SK-N-SH treated with all-trans-retinoic acid at 6 μM for 48 hours (cell line): Measurements from ENCODE around the gene AIF1L.

Source experiments
- ATAC-seq: fragments of 200-7000 bp; cut with Tn5 transposase; 3 replicates; pipeline ENCODE4 v1.9.1; 2020; ENCODE audit warnings: mild to moderate bottlenecking, moderate library complexity
- ARNTL ChIP-seq: fragments of 450-650 bp; formaldehyde crosslinking; IDR thresholded peaks from 2 replicates; pipeline ENCODE4 v1.5.0; 2020; ENCODE audit warnings: low read depth, mild to moderate bottlenecking, moderate library complexity, borderline replicate concordance
- BACH2 ChIP-seq: fragments of 250-450 bp; sonication (Bioruptor Pico); IDR thresholded peaks from 2 replicates; pipeline ENCODE4 v1.9.0; 2021; ENCODE audit warnings: mild to moderate bottlenecking, borderline replicate concordance
- CREB5 ChIP-seq: fragments of 250-450 bp; sonication (Bioruptor Pico); IDR thresholded peaks from 2 replicates; pipeline ENCODE4 v1.5.1; 2020; ENCODE audit warnings: low read depth, mild to moderate bottlenecking, moderate library complexity
- CSDC2 ChIP-seq: fragments of 250-450 bp; sonication (Bioruptor Pico); IDR thresholded peaks from 2 replicates; pipeline ENCODE4 v1.5.0; 2020; ENCODE audit warnings: mild to moderate bottlenecking, moderate library complexity
- ESRRG ChIP-seq: fragments of 250-450 bp; sonication (Bioruptor Pico); IDR thresholded peaks from 2 replicates; pipeline ENCODE4 v1.6.1; 2021; ENCODE audit warnings: mild to moderate bottlenecking
- GLIS3 ChIP-seq: fragments of 250-450 bp; sonication (Bioruptor Pico); IDR thresholded peaks from 2 replicates; pipeline ENCODE4 v1.5.0; 2020; ENCODE audit warnings: mild to moderate bottlenecking, moderate library complexity
- ISL1 ChIP-seq: fragments of 250-450 bp; sonication (Bioruptor Pico); IDR thresholded peaks from 2 replicates; pipeline ENCODE4 v2.1.2; 2022; ENCODE audit warnings: mild to moderate bottlenecking, moderate library complexity
- OSR1 ChIP-seq: fragments of 250-450 bp; sonication (Bioruptor Pico); IDR thresholded peaks from 2 replicates; pipeline ENCODE4 v1.8.0; 2022; ENCODE audit warnings: moderate library complexity, mild to moderate bottlenecking, inconsistent platforms
- POU6F1 ChIP-seq: fragments of 250-450 bp; sonication (Bioruptor Pico); IDR thresholded peaks from 2 replicates; pipeline ENCODE4 v1.8.0; 2021; ENCODE audit warnings: low read depth, mild to moderate bottlenecking, moderate library complexity, borderline replicate concordance
- PPARA ChIP-seq: fragments of 250-450 bp; sonication (Bioruptor Pico); IDR thresholded peaks from 2 replicates; pipeline ENCODE4 v1.5.0; 2020; ENCODE audit warnings: mild to moderate bottlenecking, borderline replicate concordance
- RARB ChIP-seq: fragments of 250-450 bp; sonication (Bioruptor Pico); IDR thresholded peaks from 2 replicates; pipeline ENCODE4 v1.8.0; 2021; ENCODE audit warnings: mild to moderate bottlenecking, moderate library complexity
- TOX ChIP-seq: fragments of 250-450 bp; sonication (Bioruptor Pico); IDR thresholded peaks from 2 replicates; pipeline ENCODE4 v1.8.0; 2021; ENCODE audit warnings: mild to moderate bottlenecking, moderate library complexity, borderline replicate concordance
- ZFP3 ChIP-seq: fragments of 250-450 bp; sonication (Bioruptor Pico); IDR thresholded peaks from 2 replicates; pipeline ENCODE4 v1.5.0; 2020; ENCODE audit warnings: mild to moderate bottlenecking, moderate library complexity
- ZFP30 ChIP-seq: fragments of 450-650 bp; formaldehyde crosslinking; IDR thresholded peaks from 2 replicates; pipeline ENCODE4 v1.5.0; 2022; ENCODE audit warnings: mild to moderate bottlenecking, moderate library complexity
- ZNF565 ChIP-seq: fragments of 450-650 bp; formaldehyde crosslinking; conservative IDR thresholded peaks from 2 replicates; pipeline ENCODE4 v1.5.0; 2020; ENCODE audit warnings: low read depth, mild to moderate bottlenecking, moderate library complexity
- ZNF70 ChIP-seq: fragments of 450-650 bp; formaldehyde crosslinking; IDR thresholded peaks from 2 replicates; pipeline ENCODE4 v1.5.0; 2020; ENCODE audit warnings: mild to moderate bottlenecking, moderate library complexity
- ZNF8 ChIP-seq: fragments of 450-650 bp; formaldehyde crosslinking; IDR thresholded peaks from 2 replicates; pipeline ENCODE4 v1.5.0; 2020; ENCODE audit warnings: mild to moderate bottlenecking, moderate library complexity
- TF ChIP-seq, protein P1 (sequence below): fragments of 250-450 bp; sonication (Bioruptor Pico); IDR thresholded peaks from 2 replicates; pipeline ENCODE4 v1.5.0; 2020; ENCODE audit warnings: mild to moderate bottlenecking, moderate library complexity
- TF ChIP-seq, protein P2 (sequence below): fragments of 250-450 bp; sonication (Bioruptor Pico); IDR thresholded peaks from 2 replicates; pipeline ENCODE4 v1.5.1; 2021; ENCODE audit warnings: mild to moderate bottlenecking, moderate library complexity

AIF1L gene

GRCh38 chr9:131049829-131050715, 46.3 kb upstream of the AIF1L start:
- ATAC-seq = no peak
- TF ChIP-seq ISL1 (CRISPR knock-in tag) = no peak
- no peak for TF ChIP-seq CSDC2 (CRISPR knock-in tag)
- no peak for TF ChIP-seq RARB (CRISPR knock-in tag)
- TF ChIP-seq ZFP3 = no peak
- no peak for TF ChIP-seq CREB5

GRCh38 chr9:131050831-131051230, 45.5 kb upstream of the AIF1L start:
- no peak for ATAC-seq

DNA sequence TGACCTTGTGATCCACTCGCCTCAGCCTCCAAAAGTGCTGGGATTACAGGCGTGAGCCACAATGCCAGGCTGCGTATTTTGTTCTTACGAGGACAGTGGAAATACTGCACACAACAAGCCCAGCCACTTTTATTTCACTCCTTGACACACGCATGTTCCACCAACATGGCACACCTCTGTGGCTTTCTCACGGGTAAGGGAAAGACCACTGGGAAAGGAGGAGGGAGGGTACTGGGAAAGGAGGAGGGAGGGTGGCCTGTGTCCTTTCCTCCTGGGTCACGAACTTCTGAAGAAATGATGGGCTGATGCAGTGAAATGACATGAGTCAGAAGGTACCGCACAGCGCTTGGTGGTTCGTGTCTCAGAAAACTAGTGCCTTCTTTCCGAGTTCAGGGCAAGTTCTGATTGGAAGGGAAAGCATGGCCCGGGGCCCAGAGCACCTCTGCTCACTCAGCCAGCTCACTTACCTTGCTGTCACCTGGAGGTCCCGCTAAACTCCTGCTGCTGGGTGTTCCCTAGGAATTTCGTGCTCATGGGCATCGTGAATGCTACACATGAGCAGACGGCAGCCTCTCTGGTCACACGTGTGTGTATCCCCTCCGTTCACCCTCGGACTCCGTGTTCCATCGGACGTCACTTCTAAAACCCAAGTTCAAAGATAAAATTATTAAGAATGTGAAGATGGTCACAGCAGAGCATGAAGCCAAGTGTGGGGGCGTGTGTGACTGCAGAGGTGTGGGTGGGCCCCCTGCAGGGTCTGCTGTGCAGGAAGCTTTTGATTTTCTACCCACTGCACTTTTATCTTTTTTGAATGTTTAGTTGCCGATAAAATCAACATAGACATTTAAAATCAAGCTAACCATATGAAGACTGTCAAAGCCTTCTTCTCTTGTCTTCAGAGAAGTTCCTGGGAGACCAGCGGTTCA, 44.5 kb upstream of the AIF1L start:
- no peak for ATAC-seq
- TF ChIP-seq ZNF70 (CRISPR knock-in tag) (no peak), ZFP3 (no peak), ZNF8 (CRISPR knock-in tag) (no peak), POU6F1 (no peak), ISL1 (CRISPR knock-in tag) (no peak), TOX (CRISPR knock-in tag) (no peak), GLIS3 (CRISPR knock-in tag) (no peak), ZNF565 (CRISPR knock-in tag) (no peak), BACH2 (CRISPR knock-in tag) (no peak), RARB (CRISPR knock-in tag) (no peak), OSR1 (CRISPR knock-in tag) (no peak), CSDC2 (CRISPR knock-in tag) (no peak), ARNTL (CRISPR knock-in tag) (no peak), ESRRG (CRISPR knock-in tag) (no peak), PPARA (CRISPR knock-in tag) (no peak)
- TF ChIP-seq, protein P1, sequence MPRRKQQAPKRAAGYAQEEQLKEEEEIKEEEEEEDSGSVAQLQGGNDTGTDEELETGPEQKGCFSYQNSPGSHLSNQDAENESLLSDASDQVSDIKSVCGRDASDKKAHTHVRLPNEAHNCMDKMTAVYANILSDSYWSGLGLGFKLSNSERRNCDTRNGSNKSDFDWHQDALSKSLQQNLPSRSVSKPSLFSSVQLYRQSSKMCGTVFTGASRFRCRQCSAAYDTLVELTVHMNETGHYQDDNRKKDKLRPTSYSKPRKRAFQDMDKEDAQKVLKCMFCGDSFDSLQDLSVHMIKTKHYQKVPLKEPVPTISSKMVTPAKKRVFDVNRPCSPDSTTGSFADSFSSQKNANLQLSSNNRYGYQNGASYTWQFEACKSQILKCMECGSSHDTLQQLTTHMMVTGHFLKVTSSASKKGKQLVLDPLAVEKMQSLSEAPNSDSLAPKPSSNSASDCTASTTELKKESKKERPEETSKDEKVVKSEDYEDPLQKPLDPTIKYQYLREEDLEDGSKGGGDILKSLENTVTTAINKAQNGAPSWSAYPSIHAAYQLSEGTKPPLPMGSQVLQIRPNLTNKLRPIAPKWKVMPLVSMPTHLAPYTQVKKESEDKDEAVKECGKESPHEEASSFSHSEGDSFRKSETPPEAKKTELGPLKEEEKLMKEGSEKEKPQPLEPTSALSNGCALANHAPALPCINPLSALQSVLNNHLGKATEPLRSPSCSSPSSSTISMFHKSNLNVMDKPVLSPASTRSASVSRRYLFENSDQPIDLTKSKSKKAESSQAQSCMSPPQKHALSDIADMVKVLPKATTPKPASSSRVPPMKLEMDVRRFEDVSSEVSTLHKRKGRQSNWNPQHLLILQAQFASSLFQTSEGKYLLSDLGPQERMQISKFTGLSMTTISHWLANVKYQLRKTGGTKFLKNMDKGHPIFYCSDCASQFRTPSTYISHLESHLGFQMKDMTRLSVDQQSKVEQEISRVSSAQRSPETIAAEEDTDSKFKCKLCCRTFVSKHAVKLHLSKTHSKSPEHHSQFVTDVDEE (CRISPR knock-in tag) = no peak
- TF ChIP-seq, protein P2, sequence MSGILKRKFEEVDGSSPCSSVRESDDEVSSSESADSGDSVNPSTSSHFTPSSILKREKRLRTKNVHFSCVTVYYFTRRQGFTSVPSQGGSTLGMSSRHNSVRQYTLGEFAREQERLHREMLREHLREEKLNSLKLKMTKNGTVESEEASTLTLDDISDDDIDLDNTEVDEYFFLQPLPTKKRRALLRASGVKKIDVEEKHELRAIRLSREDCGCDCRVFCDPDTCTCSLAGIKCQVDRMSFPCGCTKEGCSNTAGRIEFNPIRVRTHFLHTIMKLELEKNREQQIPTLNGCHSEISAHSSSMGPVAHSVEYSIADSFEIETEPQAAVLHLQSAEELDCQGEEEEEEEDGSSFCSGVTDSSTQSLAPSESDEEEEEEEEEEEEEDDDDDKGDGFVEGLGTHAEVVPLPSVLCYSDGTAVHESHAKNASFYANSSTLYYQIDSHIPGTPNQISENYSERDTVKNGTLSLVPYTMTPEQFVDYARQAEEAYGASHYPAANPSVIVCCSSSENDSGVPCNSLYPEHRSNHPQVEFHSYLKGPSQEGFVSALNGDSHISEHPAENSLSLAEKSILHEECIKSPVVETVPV (CRISPR knock-in tag) = no peak

More at GRCh38 chr9:131050831-131051230, 45.5 kb upstream of the AIF1L start:
- TF ChIP-seq, protein P1 (CRISPR knock-in tag) = no peak
- TF ChIP-seq ZFP30 (no peak), BACH2 (CRISPR knock-in tag) (no peak), POU6F1 (no peak), ISL1 (CRISPR knock-in tag) (no peak), ESRRG (CRISPR knock-in tag) (no peak)
